ENCODE measurements around the gene NCOA6.

Gene NCOA6

DNA sequence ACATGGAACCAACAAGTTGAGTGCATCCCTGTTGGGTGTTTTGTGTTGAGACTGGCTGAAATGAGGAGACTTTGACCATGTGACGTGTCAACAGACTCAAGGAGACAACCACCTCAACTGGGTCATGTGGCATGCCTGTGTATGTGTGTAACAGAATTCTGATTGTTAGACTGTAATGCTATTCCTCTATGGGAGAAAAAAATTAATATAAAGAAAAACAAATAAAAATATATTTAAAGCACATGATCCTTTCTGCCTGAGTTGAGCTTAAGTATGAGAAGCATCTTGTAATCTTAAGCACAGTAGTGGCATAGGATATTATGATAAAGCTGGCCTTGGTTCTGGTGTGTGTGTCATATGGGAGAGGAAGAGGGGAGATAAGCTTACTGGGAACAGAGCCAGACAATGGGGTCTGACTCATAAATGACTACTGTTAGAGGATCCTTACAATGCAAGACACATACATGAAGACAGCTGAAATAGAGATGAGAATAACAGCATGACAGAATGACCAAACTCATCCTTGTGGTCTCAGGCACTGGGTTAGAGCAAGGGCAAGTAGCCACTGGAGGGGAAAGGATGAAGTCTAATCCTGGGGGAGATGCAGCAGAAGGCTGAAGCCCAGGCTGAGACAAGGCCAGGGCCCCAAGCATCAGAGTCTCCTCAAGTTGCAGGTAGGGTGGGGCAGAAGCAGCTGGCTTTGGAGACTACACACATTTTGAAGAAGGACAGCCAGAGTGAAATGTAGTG is 112.1 kb downstream of the NCOA6 start:
- no peaks in the 10 kb centered on the region for H3K27me3 ChIP-seq (ENCODE audit: insufficient read depth, low read length)
- peaks cover 12% of the 10 kb centered on the region for H3K4me1 ChIP-seq (ENCODE audit: insufficient read depth, low read length, severe bottlenecking)
- H3K27ac ChIP-seq (ENCODE audit: low read depth, low read length, poor library complexity, severe bottlenecking): no peak overlapping the region
- H3K9me2 ChIP-seq (ENCODE audit: low read depth, low read length): no peaks in the 10 kb centered on the region
- no peaks in the 10 kb centered on the region for H3K9me3 ChIP-seq (ENCODE audit: low read length)
- peaks cover 16% of the 10 kb centered on the region; the same call in 1 of the 2 replicates for H3K36me3 ChIP-seq (ENCODE audit: insufficient read depth, low read length)
- H3K9ac ChIP-seq (ENCODE audit: low read length): no peak overlapping the region
- no peaks in the 10 kb centered on the region for H4K20me1 ChIP-seq (ENCODE audit: insufficient read depth, low read length)
- H3K79me2 ChIP-seq (ENCODE audit: insufficient read depth, low read length): no peaks in the 10 kb centered on the region
- no peak overlapping the region for H2AFZ ChIP-seq (ENCODE audit: low read length)
- H3K4me3 ChIP-seq (ENCODE audit: low read depth, low read length, poor library complexity, severe bottlenecking): no peak overlapping the region
- TF ChIP-seq EZH2 (IDR thresholded peaks at IDR 0.05; ENCODE audit: borderline replicate concordance, low read length): no peak
- TF ChIP-seq, protein P1, sequence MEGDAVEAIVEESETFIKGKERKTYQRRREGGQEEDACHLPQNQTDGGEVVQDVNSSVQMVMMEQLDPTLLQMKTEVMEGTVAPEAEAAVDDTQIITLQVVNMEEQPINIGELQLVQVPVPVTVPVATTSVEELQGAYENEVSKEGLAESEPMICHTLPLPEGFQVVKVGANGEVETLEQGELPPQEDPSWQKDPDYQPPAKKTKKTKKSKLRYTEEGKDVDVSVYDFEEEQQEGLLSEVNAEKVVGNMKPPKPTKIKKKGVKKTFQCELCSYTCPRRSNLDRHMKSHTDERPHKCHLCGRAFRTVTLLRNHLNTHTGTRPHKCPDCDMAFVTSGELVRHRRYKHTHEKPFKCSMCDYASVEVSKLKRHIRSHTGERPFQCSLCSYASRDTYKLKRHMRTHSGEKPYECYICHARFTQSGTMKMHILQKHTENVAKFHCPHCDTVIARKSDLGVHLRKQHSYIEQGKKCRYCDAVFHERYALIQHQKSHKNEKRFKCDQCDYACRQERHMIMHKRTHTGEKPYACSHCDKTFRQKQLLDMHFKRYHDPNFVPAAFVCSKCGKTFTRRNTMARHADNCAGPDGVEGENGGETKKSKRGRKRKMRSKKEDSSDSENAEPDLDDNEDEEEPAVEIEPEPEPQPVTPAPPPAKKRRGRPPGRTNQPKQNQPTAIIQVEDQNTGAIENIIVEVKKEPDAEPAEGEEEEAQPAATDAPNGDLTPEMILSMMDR (IDR thresholded peaks at IDR 0.05; ENCODE audit: low read length): no peak
- no peak overlapping the region for H3K4me2 ChIP-seq (ENCODE audit: low read length)
- no peaks in the 10 kb centered on the region for H3F3A ChIP-seq (ENCODE audit: insufficient read depth, low read length)

DNA sequence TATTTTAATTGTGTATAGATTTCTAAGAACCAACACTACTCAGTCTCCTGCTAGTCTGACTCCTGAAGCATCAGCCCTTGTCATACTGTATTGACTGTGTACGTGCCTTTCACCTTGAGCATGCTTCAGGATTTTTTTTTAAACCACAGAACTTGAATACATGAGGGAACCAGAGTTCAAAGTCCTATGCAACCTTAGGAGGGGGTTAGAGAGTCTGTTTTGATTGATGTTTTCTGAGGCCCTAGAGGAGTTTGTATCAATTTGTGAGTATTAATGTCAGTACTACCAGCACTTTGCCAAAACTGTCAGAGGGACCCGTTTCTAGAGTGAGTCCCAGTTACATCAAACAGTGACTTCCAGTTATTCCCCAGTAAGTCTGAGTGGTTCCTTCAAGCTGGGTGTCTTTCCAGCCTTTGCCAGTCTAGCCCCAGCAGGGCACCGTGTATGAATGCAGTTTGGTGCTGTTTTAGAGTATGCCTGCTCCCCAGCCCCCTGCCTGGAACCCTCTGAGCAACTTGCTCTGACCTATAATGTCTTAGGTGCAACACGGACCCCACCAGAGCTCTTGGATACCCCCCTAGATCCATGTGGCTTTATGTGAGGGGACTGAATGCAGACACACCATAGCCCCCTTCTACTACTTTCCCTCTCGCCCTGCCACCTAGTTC is 112.8 kb downstream of the NCOA6 start:
- no peak for TF ChIP-seq EZH2 (IDR thresholded peaks at IDR 0.05; ENCODE audit: borderline replicate concordance, low read length)
- TF ChIP-seq, protein P1 (IDR thresholded peaks at IDR 0.05; ENCODE audit: low read length): no peak
- H3K36me3 ChIP-seq (ENCODE audit: insufficient read depth, low read length): peaks cover 13% of the 10 kb centered on the region; the same call in 1 of the 2 replicates
- no peak overlapping the region for H3K9ac ChIP-seq (ENCODE audit: low read length)
- H3K9me2 ChIP-seq (ENCODE audit: low read depth, low read length): no peaks in the 10 kb centered on the region
- peaks cover 12% of the 10 kb centered on the region for H3K4me1 ChIP-seq (ENCODE audit: insufficient read depth, low read length, severe bottlenecking)
- H3K79me2 ChIP-seq (ENCODE audit: insufficient read depth, low read length): no peaks in the 10 kb centered on the region
- H3K9me3 ChIP-seq (ENCODE audit: low read length): no peaks in the 10 kb centered on the region
- no peak overlapping the region for H2AFZ ChIP-seq (ENCODE audit: low read length)
- H3K27ac ChIP-seq (ENCODE audit: low read depth, low read length, poor library complexity, severe bottlenecking): no peak overlapping the region
- no peak overlapping the region for H3K4me2 ChIP-seq (ENCODE audit: low read length)
- no peak overlapping the region for H3K4me3 ChIP-seq (ENCODE audit: low read depth, low read length, poor library complexity, severe bottlenecking)
- H3F3A ChIP-seq (ENCODE audit: insufficient read depth, low read length): no peaks in the 10 kb centered on the region
- H3K27me3 ChIP-seq (ENCODE audit: insufficient read depth, low read length): no peaks in the 10 kb centered on the region
- no peaks in the 10 kb centered on the region for H4K20me1 ChIP-seq (ENCODE audit: insufficient read depth, low read length)

DNA sequence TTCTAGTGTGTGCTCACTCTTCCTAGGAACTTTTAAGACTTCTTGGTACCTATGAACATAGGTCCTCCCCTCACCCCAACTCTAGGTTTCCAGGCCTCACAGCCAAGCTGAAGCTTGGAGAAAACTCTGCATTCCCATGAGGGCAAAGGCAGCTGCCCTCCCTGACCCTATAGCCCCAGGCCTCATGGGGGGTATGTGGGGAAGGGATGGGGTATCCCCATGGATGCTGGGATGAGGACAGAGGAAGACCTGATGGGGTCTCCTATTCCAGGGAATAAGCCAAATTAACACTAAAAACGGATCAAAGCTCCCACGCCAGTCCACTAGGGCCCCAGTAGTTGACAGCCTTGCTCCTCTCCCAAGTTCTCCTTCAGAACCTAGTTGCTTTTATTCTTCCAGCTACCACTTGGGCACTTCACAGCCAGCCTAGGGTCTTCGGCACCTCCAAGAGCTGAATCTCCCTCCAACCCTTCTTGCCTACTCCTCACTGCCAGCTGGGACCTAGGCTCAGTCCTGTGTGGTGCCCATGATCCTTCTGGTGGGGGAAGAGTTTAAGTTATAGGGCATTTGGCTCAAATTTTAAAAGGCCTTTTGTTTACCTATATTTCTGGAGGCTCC is 113.5 kb downstream of the NCOA6 start:
- Histone ChIP-seq H3K27ac (ENCODE audit: low read depth, low read length, poor library complexity, severe bottlenecking) (no peak overlapping the region), H3K9me3 (ENCODE audit: low read length) (no peaks in the 10 kb centered on the region), H3K4me1 (ENCODE audit: insufficient read depth, low read length, severe bottlenecking) (peaks cover 12% of the 10 kb centered on the region), H3K79me2 (ENCODE audit: insufficient read depth, low read length) (no peaks in the 10 kb centered on the region), H3K4me3 (ENCODE audit: low read depth, low read length, poor library complexity, severe bottlenecking) (no peak overlapping the region), H3K36me3 (ENCODE audit: insufficient read depth, low read length) (peaks cover 11% of the 10 kb centered on the region; the same call in 1 of the 2 replicates), H3K4me2 (ENCODE audit: low read length) (no peak overlapping the region), H3F3A (ENCODE audit: insufficient read depth, low read length) (no peaks in the 10 kb centered on the region), H3K9ac (ENCODE audit: low read length) (no peak overlapping the region), H3K27me3 (ENCODE audit: insufficient read depth, low read length) (no peaks in the 10 kb centered on the region), H3K9me2 (ENCODE audit: low read depth, low read length) (no peaks in the 10 kb centered on the region), H4K20me1 (ENCODE audit: insufficient read depth, low read length) (no peaks in the 10 kb centered on the region), H2AFZ (ENCODE audit: low read length) (no peak overlapping the region)
- TF ChIP-seq, protein P1 (IDR thresholded peaks at IDR 0.05; ENCODE audit: low read length): no peak
- TF ChIP-seq EZH2 (IDR thresholded peaks at IDR 0.05; ENCODE audit: borderline replicate concordance, low read length): no peak
